NOMO-1 treated with DMSO at 0.1 percent for 48 hours (cell line): ENCODE measurements around the gene CELSR1.
"Not testable (repeated sequence)": the region's sequence is repeated elsewhere in the genome, so short reads cannot be mapped to it uniquely, and the experiment has no call there.

Experiments used
- DNase-seq: peaks from one replicate; lab custom pipeline; 2025; ENCODE audit not compliant: unreplicated experiment; lab: John Stamatoyannopoulos, UW

The CELSR1 gene

DNA sequence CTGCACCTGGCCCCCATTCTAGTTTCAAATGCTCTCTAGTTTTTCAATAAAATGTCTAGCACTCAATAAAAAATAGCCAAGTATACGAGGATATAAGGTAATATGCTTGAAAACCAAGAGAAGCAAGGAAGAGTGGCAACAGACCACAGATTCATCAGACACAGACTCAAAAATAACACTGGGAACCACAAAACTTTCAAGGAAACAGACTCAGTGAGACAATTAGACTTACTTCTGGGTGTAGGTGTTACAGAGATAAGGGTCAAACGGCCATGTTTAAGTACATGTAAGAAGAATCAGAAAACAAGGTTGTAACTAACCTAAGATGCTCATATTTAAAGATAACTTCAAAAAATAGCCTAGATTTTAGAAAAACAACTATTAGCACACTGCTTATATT, 134.9 kb downstream of the CELSR1 start:
- DNase-seq, result no peak

DNA sequence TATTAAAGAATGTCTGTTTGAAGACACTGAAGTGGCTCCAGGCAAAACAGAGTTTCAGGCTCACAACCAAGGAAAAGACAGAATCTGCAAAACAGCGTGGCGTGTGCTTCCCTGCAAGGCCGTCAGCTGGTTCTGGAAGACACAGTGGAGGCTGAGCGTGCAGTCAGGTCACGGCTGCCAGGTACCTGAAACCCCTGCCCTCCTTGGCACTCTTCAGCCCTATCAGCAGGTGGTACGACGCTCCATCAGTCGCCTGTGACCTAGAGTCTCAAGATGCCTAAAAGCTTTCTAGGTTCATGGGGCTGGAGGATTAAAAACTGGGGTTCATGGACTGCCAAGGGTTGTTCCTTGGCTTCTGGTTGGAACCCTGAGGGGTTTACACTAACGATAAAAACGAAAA, 136.1 kb downstream of the CELSR1 start:
- DNase-seq, result no peak

DNA sequence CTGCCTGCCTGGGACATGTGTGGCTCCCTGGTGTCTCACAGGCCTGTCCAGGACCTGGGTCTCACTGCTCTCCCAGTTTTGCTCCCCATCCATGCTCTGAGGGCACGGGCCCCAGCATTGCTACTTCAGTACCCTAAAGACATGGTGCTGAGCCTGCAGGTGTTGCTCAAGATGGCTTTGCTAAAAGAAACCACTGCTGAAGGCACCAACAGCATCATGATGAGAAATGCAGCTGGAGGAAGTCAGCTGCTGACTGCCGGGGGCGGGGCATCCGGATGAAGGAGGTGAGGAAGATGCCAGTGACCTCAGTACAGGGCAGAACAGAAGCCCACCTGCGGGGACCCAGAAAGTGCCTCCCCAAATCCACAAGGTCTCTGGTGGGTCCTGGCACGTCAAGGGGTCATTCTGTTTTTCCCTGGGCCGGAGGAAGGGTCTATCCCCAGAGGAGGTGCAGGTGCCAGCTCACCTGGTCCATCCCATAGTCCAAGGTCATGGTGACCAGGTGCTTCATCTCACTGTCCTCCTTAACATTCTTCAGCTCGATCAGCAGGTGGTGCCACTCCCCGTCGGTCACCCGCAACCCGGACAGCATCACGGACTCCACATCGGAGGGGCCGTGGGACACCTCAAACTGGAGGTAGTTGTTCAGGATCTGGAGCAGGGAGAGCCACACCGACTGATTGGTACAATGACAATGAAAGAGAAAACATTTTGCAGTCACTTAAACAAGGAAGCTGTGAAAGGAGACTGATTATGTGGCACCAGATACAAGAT, 138.0 kb downstream of the CELSR1 start:
- DNase-seq, result no peak

DNA sequence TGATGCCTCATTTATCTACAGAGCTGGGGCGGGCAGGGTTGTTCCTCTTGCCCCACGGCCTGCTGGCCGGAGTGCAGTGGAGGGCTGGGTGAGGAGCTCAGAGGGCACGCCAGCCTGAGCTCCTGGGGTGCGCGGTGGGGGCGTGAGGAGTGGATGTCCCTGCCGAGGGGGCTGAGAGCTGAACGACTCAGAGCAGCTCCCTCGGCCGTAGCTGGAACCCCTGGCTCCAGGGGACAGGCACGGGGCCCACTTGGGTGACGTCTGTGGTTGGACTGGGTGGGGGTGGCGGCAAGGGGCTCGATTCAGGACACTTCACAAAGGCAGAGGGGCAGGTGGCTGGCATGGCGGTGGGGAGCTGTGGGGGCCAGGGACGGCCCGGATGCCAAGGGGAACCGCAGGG, 139.5 kb downstream of the CELSR1 start:
- DNase-seq, result no peak

DNA sequence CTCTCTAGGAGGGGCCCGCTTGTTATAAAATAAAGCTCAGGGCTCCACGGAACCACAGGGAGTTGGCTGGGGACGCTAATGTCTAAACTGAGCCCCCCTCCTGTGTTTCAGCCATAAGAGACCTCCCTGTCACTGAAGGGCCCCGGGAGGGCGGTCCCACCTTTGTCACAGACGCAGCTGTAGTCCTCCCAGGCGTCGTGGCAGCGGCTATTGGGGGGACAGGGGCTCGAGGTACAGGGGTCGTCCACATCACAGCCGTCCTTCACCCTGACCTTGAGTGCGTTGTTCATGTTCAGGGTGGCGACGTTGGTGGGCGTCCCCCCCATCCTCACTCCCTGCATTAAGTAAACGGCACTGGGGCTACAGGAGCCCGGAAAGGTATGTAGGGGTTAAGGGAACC, 139.9 kb downstream of the CELSR1 start:
- DNase-seq, result no peak

DNA sequence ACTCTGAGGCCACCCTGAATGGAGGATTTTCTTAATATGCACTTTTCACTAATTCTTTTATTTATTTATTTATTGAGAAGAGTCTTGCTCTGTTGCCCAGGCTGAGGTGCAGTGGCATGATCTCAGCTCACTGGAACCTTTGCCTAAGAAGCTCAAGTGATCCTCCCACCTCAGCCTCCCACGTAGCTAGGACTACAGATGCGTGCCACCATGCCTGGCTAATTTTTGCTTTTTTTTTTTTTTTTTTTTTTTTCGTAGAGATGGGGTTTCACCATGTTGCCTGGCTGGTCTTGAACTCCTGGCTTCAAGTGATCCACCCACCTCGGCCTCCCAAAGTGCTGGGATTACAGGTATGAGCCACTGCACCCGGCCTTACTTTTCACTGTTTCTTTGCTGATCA, 140.4 kb downstream of the CELSR1 start:
- not testable (repeated sequence) for DNase-seq

DNA sequence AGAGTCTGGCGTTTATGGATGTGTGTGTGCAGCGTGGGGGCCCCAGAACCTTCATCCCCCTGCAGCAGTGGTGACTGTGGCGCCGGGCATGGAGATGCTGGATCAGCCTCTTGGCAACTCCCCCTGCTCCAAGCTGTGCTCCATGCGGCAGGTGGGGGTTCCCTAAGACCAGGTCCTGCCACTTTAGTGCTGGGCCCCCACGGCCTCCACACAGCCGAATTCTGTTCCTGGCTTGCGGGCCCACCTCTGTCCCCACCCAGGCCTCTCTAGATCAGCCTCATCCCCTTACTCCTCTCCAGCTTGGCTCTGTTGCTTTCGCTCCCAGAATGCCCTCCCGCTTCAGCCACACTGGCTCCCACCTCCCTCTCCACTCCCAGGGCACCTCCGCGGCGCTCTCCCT, 142.3 kb downstream of the CELSR1 start:
- DNase-seq, result no peak

DNA sequence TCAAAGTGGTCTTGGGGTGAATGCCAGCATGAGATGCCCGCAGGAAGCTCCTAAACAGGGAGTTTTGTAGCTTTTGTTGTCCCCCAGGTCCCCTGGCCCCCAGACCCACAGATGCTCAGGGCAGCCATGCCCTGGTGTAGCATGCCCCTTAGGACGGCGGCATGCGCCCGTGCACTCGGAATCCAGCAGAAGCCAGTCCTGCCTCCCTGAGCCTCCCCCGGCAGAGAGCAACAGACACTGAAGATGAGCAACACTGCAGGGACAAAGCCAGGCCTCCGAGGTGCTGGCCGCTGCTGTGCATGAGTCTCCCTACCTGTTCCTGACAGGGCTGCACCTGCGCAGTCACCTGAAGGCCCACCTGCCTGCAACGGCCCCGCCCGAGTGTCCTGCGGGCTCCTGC, 142.8 kb downstream of the CELSR1 start:
- no peak for DNase-seq

DNA sequence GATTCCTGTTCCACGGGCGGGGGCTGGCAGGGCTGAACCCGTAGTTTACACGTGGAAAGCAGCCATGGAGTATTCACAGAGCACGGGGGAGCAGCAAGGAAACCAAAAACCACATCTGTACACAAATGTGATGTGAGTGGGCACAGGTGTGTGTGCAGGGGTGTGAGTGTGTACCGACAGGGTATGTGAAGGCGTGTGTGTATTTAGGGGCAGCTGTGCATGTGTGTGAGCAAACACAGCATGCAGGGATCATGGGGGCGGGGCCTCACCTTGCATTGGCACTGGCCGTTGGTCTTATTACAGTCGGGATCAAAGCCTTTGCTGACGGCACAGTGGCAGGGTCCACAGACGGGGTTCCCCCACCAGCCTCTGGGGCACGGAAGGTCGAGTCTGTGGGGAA, 143.5 kb downstream of the CELSR1 start:
- no peak for DNase-seq

DNA sequence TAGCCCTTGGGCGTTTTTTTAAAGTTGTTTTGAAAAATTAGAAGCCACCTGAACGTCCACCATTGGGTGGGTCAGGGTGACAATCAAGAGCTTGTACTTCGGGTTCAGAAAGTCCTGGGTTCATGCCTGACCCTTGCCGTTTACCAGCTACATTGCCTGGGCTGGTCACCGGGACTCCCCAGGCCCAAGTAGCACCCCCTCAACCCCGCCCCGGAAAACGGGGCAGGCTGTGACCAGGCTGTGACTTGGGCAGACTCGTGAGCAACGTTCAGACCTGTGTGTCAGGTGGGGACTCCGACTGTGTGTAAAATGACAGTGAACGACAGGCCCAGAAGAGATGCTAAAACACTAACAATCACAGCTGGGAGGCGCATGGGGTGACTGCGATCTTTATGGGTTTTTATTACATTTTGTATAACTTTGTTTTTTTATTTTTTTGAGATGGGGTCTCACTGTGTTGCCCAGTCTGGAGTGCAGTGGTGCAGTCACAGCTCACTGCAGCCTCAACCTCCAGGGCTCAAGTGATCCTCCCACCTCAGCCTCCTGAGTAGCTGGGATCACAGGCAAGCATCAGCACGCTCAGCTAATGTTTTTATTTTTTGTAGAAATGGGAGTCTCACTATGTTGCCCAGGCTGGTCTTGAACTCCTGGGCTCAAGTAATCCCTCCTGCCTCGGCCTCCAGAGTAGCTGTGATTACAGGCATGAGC, 145.1 kb downstream of the CELSR1 start:
- DNase-seq, result no peak

DNA sequence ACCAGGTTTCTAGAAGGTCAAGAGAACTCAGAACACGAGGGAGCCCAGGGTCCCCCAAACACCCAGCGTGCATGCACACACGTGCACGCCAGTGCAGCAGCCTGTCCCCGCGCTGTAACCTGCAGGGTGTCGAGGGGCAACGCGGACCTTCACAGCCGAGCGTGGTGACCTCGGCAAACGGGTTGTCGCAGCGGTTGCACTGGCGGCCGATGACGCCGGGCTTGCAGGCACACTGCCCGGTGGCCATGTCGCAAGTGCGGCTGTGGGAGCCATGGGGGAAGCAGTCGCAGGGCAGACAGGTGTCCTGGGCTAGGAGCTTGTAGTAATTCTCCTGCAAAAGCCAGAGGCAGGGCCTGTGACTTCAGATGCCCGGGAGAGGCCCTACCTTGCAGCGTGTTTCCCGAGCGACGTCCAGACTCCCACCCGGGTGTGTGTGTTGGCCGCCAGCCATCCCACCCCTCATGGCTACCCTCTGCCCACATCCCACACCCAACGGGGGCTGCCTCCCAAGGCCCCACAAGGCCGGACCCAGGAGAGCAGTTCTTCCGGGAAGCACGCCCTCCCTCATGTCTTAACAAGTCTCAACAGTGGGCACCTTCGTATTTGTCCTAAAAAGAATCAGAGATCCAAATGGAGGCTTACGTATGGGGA, 145.8 kb downstream of the CELSR1 start:
- DNase-seq, result no peak

DNA sequence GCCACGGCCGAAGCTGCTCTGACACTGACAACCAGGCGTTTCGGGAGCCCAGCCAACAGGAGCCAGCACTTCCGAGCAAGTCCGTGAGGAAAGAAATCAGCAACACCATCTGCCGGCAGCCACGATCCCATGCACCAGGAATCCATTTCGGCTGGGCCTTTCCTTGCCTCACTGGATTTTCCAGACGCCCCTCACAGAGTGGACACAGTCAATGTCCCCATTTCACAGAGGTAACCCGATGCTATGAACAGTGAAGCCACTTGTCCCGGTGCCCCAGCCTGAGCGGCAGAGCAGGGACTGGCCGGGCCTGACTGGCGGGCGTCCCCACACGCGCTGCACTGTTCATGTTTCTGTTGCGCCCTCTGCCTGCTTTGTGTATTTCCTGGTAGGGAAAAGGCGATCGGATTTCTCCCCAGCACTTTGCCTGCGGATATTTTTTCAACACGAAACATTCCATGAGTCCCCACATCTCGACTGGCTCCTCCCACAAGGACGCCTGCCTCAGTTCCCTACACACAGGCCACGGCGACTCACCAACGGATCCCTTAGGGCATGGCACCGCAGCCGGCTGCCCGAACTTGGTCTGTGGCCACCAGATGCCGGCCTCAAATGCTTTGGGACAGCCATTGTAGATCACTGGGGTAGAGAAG, 146.6 kb downstream of the CELSR1 start:
- DNase-seq, result no peak

DNA sequence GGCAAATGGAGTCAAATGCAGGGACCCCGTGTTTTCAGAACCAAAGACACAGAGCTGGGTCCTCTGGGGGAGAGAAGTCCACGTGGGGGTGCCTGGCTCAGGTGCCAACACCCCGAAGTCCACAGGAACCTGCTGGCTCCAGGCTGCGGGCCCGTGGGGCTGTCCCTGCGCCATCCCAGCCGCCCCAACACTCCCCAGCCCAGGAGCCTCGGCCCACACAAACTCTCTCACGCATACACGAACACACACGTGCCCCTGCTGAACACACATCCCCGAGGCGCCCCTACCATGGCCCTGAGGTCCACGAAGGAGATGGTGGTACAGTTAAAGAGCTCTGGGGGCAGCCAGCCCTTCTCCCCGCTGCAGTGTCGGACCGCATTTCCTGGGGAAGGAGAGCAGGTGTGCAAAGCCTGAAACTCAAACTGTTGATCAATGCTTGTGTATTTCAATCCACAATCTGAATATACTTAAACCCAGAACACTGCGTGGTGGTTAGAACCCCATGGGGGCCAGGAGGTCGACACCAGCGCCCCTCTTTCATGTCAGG, 147.2 kb downstream of the CELSR1 start:
- DNase-seq, result no peak

DNA sequence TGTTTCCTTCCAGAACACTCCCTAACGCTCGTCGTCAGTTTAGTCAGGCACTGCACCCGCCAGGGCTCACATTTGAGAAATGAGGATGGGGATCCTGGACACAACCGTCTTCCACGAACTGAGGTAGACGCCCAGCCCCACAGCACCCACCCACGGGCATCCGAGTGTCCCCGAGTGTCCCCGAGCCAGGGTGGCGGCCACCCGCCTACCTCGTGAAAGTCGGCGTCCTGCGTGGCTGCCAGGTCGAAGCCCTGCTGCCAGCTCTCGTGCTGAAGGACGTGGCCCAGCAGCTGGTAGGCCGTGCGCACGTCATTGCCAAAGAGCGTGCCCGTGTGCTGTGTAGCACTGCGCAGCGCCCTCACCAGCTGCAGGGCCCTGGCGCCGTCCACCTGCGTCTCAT, 148.3 kb downstream of the CELSR1 start:
- DNase-seq, result no peak

DNA sequence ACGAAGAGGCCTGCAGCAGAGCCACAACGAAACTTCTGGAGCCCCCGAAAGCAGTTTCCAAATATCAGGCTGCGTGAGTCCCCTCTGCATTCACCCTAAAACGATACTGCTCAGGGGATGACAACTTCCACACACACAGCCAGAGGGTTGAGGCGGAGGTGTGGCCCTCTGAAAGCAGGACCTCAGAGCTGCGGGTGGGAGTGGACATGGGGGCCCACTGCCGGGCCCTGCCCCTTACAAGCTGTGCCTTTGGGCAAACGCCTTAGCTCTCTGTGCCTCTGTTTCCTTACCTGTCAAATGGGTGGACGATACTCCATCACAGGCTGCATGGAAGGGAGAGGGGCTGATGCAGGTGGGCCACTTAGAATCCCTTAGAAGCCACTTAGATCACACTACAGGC, 148.8 kb downstream of the CELSR1 start:
- DNase-seq, result no peak

DNA sequence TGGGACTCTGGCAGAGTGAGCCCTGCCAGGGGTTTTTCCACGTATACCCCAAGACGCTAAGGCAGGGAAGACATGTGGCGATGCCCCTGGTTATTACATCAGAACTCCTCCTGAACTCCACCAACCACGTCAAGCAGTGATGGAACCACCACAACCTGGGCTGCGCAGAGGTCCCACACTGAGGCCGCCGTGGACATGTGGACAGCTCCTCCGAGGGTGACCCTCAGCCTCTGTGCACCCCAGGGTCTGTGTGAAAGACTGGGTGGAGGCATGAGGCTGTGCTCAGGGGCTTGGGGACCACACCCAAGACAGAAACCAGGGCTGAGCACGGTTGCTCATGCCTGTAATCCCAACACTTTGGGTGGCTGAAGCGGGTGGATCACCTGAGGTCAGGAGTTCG, 149.7 kb downstream of the CELSR1 start:
- DNase-seq, result no peak

DNA sequence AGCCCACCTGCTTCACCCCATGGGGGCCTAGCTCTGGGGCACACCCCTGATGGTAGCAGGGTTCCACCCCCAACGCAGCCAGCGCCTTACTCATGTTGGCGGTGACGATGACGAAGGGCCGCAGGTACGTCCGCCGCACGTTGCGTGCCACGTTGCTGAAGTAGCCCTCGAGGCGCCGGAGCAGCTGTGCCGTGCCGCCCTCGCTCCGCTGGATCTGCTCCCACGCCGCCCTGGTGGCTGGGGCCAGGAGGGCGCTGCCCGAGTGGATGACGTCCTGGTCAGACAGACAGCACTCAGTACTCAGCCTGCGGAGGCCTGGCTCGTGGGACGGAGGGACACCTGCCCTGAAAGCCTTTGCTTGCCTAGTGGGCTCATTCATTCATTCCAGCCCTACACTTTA, 151.1 kb downstream of the CELSR1 start:
- no peak for DNase-seq

DNA sequence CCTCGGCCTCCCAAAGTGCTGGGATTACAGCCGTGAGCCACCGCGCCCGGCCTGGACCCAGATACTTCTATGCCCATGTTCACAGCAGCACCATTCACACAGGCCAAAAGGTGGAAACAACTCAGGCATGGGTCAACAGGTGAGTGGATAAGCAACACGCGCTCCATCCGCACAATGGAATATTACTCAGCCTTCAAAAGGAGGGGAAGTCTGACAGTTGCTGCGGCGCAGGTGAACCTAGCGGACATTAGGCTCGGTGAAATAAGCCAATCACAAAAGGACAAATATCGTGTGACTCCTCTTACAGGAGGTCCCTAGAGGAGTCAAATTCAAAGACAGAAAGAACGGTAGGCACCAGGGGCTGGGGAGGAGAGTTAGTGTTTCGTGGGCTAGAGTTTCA, 154.9 kb downstream of the CELSR1 start:
- no peak for DNase-seq

DNA sequence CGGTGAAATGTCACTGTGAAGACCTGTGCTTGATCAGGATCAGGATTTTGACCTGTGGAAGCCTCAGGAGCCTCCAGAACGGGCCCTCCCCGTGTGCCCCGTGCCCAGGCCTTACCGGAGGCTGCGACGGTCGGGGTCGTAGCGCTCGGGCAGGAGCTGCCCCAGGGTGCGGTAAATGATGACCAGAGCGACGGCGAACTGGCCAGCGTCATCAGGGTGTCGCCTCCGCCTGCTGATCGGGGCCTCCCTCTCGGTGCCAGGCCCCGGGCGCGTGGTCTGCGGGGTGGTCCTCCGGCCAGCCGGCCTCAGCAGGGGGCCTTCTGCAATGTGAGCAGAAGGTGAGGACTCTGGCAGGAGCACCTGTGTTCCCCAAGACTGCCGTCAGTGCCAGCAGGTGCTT, 155.7 kb downstream of the CELSR1 start:
- no peak for DNase-seq

DNA sequence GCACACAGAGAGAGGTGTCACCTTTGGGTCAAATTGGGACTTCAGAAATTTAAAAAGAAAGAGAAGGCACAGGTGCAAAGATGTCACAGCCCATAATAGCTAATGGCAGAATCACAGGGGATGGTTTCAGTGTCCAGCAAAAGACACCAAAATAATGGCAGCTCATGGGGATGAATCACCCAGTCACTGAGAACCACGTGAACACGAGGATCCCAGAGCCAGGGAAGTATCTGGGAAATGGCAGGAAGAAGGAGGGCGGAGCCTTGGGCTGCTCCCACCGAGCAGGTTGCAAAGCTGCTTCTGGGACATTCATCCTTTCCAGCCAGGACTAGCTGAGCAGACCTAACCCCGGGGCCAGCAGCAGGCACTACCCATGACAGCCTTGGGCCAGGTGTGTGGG, 156.3 kb downstream of the CELSR1 start:
- no peak for DNase-seq

DNA sequence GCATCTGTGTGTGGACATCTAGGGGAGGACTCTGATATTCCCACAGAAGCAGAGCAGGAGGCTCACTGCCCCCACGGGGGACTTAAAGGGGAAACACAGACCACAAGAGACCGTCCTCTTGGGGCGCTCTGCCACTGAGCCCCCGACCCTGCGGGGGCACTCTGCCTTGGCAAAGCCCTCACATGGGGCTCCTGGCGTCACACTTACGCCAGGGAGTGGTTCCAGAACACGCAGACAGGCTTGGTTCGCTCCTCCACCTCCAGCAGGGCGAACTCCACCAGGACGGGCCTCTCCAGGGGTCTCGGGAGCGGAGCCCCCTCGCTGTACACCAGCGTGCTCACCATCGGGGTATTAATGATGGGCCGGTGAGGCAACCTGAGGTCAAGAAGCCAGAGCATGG, 156.8 kb downstream of the CELSR1 start:
- DNase-seq, result no peak

DNA sequence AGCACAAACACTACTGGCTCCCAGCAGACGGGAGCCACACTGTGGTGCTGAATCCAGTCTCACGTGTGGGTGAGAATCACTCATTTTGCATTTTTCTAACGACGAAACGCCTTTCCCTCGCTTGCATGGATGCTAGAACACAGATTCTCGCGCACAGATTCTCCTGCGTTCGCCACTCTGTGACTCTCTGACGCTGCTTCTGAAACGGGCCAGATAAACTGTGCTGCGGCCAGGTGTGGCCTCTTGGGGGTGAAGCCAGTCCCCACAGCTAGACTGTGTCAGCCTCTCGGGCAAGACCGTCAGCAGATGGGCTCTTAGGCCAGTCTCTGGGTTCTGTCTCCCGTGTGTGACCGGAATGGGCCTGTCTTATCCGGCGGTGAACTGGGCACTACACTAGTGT, 157.4 kb downstream of the CELSR1 start:
- no peak for DNase-seq
